ENCODE measurements around the gene JMJD1C.

DNA sequence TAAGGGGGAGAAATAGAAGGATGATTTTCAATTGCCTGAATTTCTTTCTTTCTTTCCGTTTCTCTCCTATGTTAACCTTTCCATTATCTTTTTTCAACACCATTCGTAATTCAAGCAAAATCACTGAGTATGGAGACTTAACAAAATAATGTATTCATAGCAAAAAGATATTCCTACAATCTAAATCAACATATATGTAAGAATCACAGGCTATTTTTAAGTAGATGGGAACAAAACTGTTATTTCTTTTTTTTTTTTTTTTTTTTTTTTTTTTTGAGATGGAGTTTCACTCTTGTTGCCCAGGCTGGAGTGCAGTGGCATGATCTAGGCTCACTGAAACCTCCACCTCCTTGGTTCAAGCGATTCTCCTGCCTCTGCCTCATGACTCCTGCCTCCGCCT is 27.2 kb upstream of the JMJD1C start:
- no peak for TF ChIP-seq CTCF (IDR thresholded peaks at IDR 0.05)
- TF ChIP-seq EZH2 (IDR thresholded peaks at IDR 0.05), result no peak
